Renal pelvis (tissue), 4 donors: ENCODE results near the gene ALK. TPM values are rescaled to one million over a fixed set of nuclear protein-coding genes. Genes with fewer than 3 reads are reported as not detected.

Source experiments
- DNase-seq: peaks from one replicate; pipeline ENCODE4 v3.0.0-alpha.2; 2013
- polyA plus RNA-seq, 3 donors: library from polyadenylated mRNA; unstranded; fragments of 120-200 nt; gene quantifications; one replicate each; pipeline ENCODE4 v1.2.1, GENCODE V29; 2013; ENCODE audit not compliant: insufficient read length in 3 of 3

ALK gene
- polyA plus RNA-seq, 3 donors, result 0.22 to 0.55 (median 0.36) TPM

DNA sequence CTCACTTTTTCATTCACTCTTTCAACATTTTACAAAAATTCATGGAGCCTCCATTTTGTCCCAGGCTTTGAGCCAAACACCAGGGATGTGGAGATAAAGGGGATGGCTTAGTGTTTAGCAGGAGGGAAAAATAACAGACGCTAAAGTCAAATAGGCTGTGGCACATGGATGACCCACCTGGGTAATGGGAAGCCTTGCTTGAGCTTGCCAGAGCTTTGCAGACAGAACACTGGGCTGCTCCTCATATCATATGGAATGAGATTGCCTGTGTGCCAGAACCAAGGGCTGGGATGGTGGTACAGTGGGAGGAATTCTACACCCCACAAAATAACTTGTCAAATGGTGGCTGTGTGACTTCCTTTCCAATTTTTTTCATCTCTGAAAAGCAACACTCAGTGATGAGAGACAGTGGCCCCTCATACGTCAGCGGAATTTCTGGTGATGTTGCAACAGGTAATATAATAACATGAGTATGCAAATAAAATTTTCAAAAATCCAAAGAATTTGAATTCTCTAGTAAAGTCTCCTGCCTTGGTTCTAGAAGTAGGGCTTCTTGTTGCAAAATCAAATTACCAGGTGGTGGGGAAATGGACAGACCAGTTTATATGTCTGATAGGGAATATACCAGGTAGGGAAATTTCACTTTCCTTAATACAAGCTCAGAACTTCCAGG lies 553.3 kb downstream of the ALK start:
- DNase-seq, result no peak

GRCh38 chr2:29363111-29363510 lies 558.3 kb downstream of the ALK start:
- DNase-seq, result no peak

- no peak for DNase-seq
These were observed 560.2 kb downstream of the ALK start for GRCh38 chr2:29361231-29361630.

- no peak for DNase-seq
These were observed 561.2 kb downstream of the ALK start for GRCh38 chr2:29360016-29360784.

GRCh38 chr2:29353403-29353991 lies 567.9 kb downstream of the ALK start:
- DNase-seq, result no peak

GRCh38 chr2:29351916-29352591 lies 569.3 kb downstream of the ALK start:
- no peak for DNase-seq

DNA sequence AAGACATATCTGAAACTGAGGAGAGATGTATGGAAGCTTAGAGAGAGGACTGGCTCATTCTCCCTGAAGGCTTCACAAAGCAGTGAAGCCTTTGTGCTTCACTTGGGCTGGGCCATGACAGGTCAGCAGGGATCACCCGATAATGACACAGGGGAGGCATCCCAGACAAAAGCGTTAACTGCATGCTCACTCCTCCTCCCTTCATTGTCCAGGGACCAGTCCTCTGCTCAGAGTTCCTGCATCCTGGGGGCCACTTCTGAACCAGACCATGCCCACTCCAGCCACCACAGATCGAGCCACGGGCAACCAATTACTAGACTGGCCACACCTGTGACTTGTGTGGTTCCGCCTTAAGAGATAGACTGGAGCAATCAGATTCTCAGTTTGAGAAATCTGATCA lies 570.1 kb downstream of the ALK start:
- DNase-seq, result no peak

DNA sequence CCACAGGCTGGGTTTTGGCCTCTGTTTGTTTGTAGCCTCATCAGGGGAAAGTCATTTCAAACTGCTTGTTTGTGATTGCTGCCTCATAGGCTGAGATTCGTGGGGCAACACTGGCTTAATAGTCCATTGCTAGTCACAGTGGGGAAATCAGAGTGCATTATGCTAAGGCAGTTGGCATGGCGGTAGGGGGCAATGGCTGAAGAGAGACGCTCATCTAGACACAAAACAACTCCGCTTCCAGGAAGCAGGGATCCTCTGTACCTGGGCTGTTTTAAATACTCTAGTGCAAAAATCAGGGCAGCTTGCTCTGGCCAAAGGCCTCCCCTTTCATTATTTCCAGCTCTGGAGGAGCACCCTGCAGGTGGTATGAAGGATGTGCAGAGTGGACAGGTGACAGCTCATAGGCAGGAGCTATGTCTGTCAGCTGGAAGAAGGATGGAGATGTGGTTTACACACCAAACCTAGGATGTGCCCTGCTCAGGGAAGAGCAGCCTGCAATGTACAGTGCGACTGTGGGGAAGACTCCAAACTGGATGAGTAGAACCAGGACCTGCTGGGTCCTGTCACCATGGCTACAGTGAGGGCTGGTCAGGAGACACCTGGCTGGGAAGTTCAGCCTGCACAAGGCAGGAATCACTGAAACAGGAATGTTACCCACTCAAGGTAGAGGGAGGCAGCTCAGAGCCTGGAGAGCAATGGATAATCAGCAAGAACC lies 571.9 kb downstream of the ALK start:
- DNase-seq, result no peak

DNA sequence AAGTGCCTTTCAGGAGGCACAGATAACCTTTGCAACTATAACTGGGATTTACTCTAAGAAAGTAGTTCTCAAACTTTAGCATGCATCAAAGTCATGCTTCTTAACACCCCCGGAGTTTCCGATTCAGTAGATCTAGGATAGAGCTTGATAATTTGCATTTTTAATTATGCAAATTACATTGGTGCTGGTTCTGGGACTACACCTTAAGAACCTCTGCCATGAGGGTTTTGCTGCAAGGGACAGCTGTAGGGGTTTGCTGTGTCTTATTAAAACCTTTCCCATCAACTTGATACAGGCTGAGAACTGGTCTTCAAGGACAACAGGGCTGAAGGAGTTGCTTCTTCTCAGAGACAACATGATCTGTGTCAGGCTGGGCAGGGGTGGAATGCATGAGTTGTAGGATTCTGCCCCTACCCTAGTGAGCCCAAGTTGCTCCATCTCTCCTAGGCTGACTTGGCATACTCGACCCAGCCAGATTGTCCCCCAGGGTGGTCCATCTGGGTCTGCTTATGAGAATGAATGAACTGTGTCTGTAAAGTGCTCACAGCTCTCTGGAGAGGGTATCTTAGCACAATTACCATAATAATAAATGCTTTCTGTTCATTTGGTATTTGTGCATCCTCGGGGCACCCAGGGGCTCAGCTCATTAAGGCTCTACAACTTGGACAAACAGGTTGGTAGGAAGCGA lies 573.5 kb downstream of the ALK start:
- no peak for DNase-seq

- no peak for DNase-seq
These were observed 576.1 kb downstream of the ALK start for GRCh38 chr2:29345236-29345635.

- DNase-seq, result no peak
These were observed 577.6 kb downstream of the ALK start for GRCh38 chr2:29343830-29344229.

GRCh38 chr2:29336341-29337241 lies 584.8 kb downstream of the ALK start:
- peak; percentile 84 for DNase-seq

- DNase-seq, result no peak
These were observed 586.0 kb downstream of the ALK start for GRCh38 chr2:29335396-29335795.

GRCh38 chr2:29334706-29335105 lies 586.7 kb downstream of the ALK start:
- peak; percentile 81 for DNase-seq

DNA sequence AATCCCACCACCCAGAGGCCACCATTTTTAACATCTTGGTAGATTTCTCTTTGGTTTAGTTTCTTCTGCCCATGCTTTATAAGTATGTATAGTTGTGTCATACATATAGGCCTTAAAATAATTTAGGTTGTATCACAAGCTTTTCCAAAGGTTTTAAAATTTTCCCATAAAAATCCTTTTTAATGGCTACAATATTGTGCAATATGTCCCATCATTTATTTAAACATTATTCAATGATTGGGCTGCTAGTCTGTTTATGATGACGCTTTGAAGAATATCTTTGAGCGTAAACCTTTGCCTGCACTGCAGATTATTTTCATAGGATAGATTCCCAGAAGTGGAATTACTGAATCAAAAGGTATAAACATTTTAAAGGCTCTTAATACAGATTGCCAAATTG lies 588.8 kb downstream of the ALK start:
- DNase-seq, result no peak

- no peak for DNase-seq
These were observed 591.5 kb downstream of the ALK start for GRCh38 chr2:29329899-29330298.

GRCh38 chr2:29326926-29327325 lies 594.5 kb downstream of the ALK start:
- no peak for DNase-seq

DNA sequence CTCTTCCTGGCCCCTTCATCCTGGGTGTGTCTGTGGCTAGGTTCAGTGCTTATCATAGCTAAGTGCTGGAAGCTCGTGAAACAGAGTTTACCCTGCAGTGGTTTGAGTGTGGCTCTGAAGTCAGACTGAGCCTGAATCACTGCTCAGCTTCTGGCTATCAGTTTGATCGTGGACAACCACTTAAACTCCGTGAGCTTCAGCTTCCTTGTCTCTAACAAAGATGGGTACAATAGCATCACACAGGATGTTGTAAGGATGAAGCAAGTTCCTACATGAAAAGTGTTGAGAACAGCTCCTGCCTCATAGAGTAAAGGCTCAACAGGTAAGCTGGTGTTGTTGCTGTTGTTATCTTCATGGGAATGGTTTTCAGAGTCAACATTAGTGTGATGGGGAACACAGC lies 595.8 kb downstream of the ALK start:
- no peak for DNase-seq

GRCh38 chr2:29323961-29324360 lies 597.4 kb downstream of the ALK start:
- no peak for DNase-seq

GRCh38 chr2:29323301-29323700 lies 598.1 kb downstream of the ALK start:
- no peak for DNase-seq
